A673 (cell line): Measurements from ENCODE around the gene ARFIP1. TPM values are rescaled to one million over a fixed set of nuclear protein-coding genes. Genes with fewer than 3 reads are reported as not detected.

Experiments
- BruUV-seq: library from RNA; stranded (reverse); fragments of 400-500 nt; replicated peaks from 2 replicates; lab custom pipeline; 2021; lab: Mats Ljungman, UMichigan
- CTCF ChIA-PET: fragments of 300-600 bp; sonication (Branson Sonifier 250); formaldehyde crosslinking; loops from one replicate; lab custom pipeline; 2022; ENCODE audit warnings: antibody characterized with exemption; lab: Charles Lee
- POLR2A ChIA-PET: fragments of 300-600 bp; sonication (Branson Sonifier 250); formaldehyde crosslinking; loops from one replicate; lab custom pipeline; 2022; ENCODE audit warnings: antibody characterized with exemption; ENCODE audit not compliant: low non-redundant PET; lab: Charles Lee
- DNase-seq: peaks from one replicate; pipeline ENCODE4 v3.0.0-alpha.2; 2015; ENCODE audit warnings: low spot score
- H3K27ac ChIP-seq: fragments of 200-600 bp; sonication (generic); 2 replicates; pipeline ENCODE4 v1.5.1; 2016; ENCODE audit warnings: mixed run types, low read depth, mild to moderate bottlenecking, mixed read lengths, antibody characterized with exemption, low read length; ENCODE audit not compliant: poor library complexity, severe bottlenecking
- H3K27me3 ChIP-seq: fragments of 200-600 bp; sonication (generic); replicated peaks from 2 replicates; pipeline ENCODE4 v1.6.1; 2017; ENCODE audit warnings: mixed run types, low read depth, mild to moderate bottlenecking, mixed read lengths, antibody characterized with exemption, low read length; ENCODE audit not compliant: insufficient read depth, poor library complexity
- H3K36me3 ChIP-seq: fragments of 200-600 bp; sonication (generic); 2 replicates; pipeline ENCODE4 v1.6.1; 2016; ENCODE audit warnings: mixed run types, mild to moderate bottlenecking, mixed read lengths, antibody characterized with exemption, low read length; ENCODE audit not compliant: insufficient read depth, poor library complexity, severe bottlenecking
- H3K4me1 ChIP-seq: fragments of 200-600 bp; sonication (generic); 2 replicates; pipeline ENCODE4 v1.6.1; 2017; ENCODE audit warnings: mixed run types, mild to moderate bottlenecking, mixed read lengths, antibody characterized with exemption, low read length; ENCODE audit not compliant: insufficient read depth, poor library complexity, severe bottlenecking
- H3K4me3 ChIP-seq: fragments of 200-600 bp; sonication (generic); 2 replicates; pipeline ENCODE4 v1.5.1; 2016; ENCODE audit warnings: low read depth, mixed run types, mild to moderate bottlenecking, mixed read lengths, low read length; ENCODE audit not compliant: poor library complexity, severe bottlenecking
- H3K9me3 ChIP-seq: fragments of 200-600 bp; sonication (generic); 2 replicates; pipeline ENCODE4 v1.6.1; 2016; ENCODE audit warnings: mixed run types, low read depth, mild to moderate bottlenecking, mixed read lengths, antibody characterized with exemption, low read length; ENCODE audit not compliant: poor library complexity, severe bottlenecking
- CTCF ChIP-seq: fragments of 300-800, 200-600 bp; sonication (generic); conservative IDR thresholded peaks from 2 replicates; pipeline ENCODE4 v1.5.1; 2017; ENCODE audit warnings: low read depth, mild to moderate bottlenecking, antibody characterized with exemption, low read length, moderate library complexity, mixed read lengths
- EZH2 ChIP-seq: fragments of 200-600 bp; sonication (generic); IDR thresholded peaks from 2 replicates; pipeline ENCODE4 v1.6.1; 2017; ENCODE audit warnings: borderline replicate concordance, low read depth, mild to moderate bottlenecking, mixed read lengths, antibody characterized with exemption, low read length; ENCODE audit not compliant: poor library complexity, severe bottlenecking
- intact Hi-C: fragments of 100-400 bp; cut with micrococcal nuclease; formaldehyde crosslinking; loops from one replicate; pipeline ENCODE4 v1.10.0; 2022; ENCODE audit not compliant: unreplicated experiment
- total RNA-seq: library from RNA; stranded (reverse); gene quantifications from 2 replicates; pipeline ENCODE4 v1.2.3, GENCODE V29; 2021

ARFIP1 gene
- total RNA-seq, 1 experiment from 2014 or later, result 30.4 TPM

GRCh38 chr4:152943672-152944071, 163.9 kb downstream of the ARFIP1 start:
- ChIA-PET CTCF (no interaction called here), POLR2A (no interaction called here)
- intact Hi-C loops, result no loop called here
- Histone ChIP-seq H3K27ac (no peak overlapping the region), H3K36me3 (no peaks in the 10 kb centered on the region), H3K4me3 (no peak overlapping the region), H3K9me3 (no peaks in the 10 kb centered on the region), H3K27me3 (peaks cover 26% of the 10 kb centered on the region), H3K4me1 (no peaks in the 10 kb centered on the region)
- no peak for DNase-seq
- no TSS peak for BruUV-seq
- TF ChIP-seq CTCF (no peak), EZH2 (no peak)

- ChIA-PET CTCF (no interaction called here), POLR2A (no interaction called here)
- intact Hi-C loops, result no loop called here
Observed at GRCh38 chr4:152944666-152945320, 165.0 kb downstream of the ARFIP1 start.

GRCh38 chr4:152945639-152946038, 165.9 kb downstream of the ARFIP1 start:
- Histone ChIP-seq H3K27me3 (peaks cover 15% of the 10 kb centered on the region), H3K36me3 (no peaks in the 10 kb centered on the region), H3K4me1 (no peaks in the 10 kb centered on the region), H3K4me3 (no peak overlapping the region), H3K9me3 (no peaks in the 10 kb centered on the region), H3K27ac (no peak overlapping the region)
- no TSS peak for BruUV-seq
- TF ChIP-seq CTCF (no peak), EZH2 (no peak)
- DNase-seq, result no peak
- ChIA-PET POLR2A (no interaction called here), CTCF (no interaction called here)
- intact Hi-C loops, result no loop called here

More at GRCh38 chr4:152944666-152945320, 165.0 kb downstream of the ARFIP1 start:
- H3K4me3 ChIP-seq, result no peak overlapping the region
- no peaks in the 10 kb centered on the region for H3K9me3 ChIP-seq
- H3K27ac ChIP-seq, result no peak overlapping the region
- peaks cover 19% of the 10 kb centered on the region for H3K27me3 ChIP-seq
- no peak for TF ChIP-seq CTCF
- no peak for TF ChIP-seq EZH2
- H3K36me3 ChIP-seq, result no peaks in the 10 kb centered on the region
- no TSS peak for BruUV-seq
- H3K4me1 ChIP-seq, result no peaks in the 10 kb centered on the region
- no peak for DNase-seq
